Activated effector memory CD4-positive, alpha-beta T cell treated with Interleukin-2 at 50 U/mL for 16 hours (primary cell): ENCODE results near the gene YTHDF1.

Experiments used
- DNase-seq: peaks from one replicate; pipeline ENCODE4 v3.0.0-alpha.2; 2020

YTHDF1 gene

GRCh38 chr20:63183422-63184146 is 32.3 kb downstream of the YTHDF1 start:
- peak; percentile 20 for DNase-seq

- DNase-seq = no peak
Observed at GRCh38 chr20:63182946-63183415, 33.0 kb downstream of the YTHDF1 start.

GRCh38 chr20:63182425-63182824 is 33.5 kb downstream of the YTHDF1 start:
- DNase-seq = no peak

GRCh38 chr20:63181226-63181625 is 34.7 kb downstream of the YTHDF1 start:
- DNase-seq = no peak

- DNase-seq = no peak
Observed at GRCh38 chr20:63180569-63181185, 35.3 kb downstream of the YTHDF1 start.

- DNase-seq = no peak
Observed at GRCh38 chr20:63179687-63180568, 36.0 kb downstream of the YTHDF1 start.

GRCh38 chr20:63178889-63179686 is 36.8 kb downstream of the YTHDF1 start:
- DNase-seq = peak; percentile 54

- no peak for DNase-seq
Observed at GRCh38 chr20:63178446-63178820, 37.5 kb downstream of the YTHDF1 start.

- DNase-seq = no peak
Observed at GRCh38 chr20:63177785-63178445, 38.0 kb downstream of the YTHDF1 start.

GRCh38 chr20:63177134-63177784 is 38.7 kb downstream of the YTHDF1 start:
- no peak for DNase-seq

- no peak for DNase-seq
Observed at GRCh38 chr20:63176427-63177133, 39.4 kb downstream of the YTHDF1 start.

- no peak for DNase-seq
Observed at GRCh38 chr20:63176034-63176426, 39.9 kb downstream of the YTHDF1 start.

GRCh38 chr20:63175038-63175895 is 40.7 kb downstream of the YTHDF1 start:
- DNase-seq = no peak

- DNase-seq = no peak
Observed at GRCh38 chr20:63174309-63175037, 41.5 kb downstream of the YTHDF1 start.

- DNase-seq = no peak
Observed at GRCh38 chr20:63173552-63174191, 42.3 kb downstream of the YTHDF1 start.

- no peak for DNase-seq
Observed at GRCh38 chr20:63172726-63173125, 43.2 kb downstream of the YTHDF1 start.

- no peak for DNase-seq
Observed at GRCh38 chr20:63171991-63172390, 43.9 kb downstream of the YTHDF1 start.

GRCh38 chr20:63169681-63170080 is 46.2 kb downstream of the YTHDF1 start:
- DNase-seq = no peak

GRCh38 chr20:63168861-63169260 is 47.1 kb downstream of the YTHDF1 start:
- DNase-seq = no peak
